ENCODE data around the gene ZNF821.

GRCh38 chr16:71924710-71925109 is 40.7 kb upstream of the ZNF821 start:
- TF ChIP-seq CTCF (IDR thresholded peaks at IDR 0.05; ENCODE audit: low read length) (no peak), EZH2 (optimal IDR thresholded peaks at IDR 0.05; ENCODE audit: low read depth, low read length) (no peak)
